Measurements from ENCODE around the gene SNX20. TPM values are rescaled to one million over a fixed set of nuclear protein-coding genes. Genes with fewer than 3 reads are reported as not detected.

Gene SNX20
- total and polyA plus RNA-seq, 2 donors (not counting 3 experiments of a cell fraction or from before 2014, with no cell fraction given), result not detected

DNA sequence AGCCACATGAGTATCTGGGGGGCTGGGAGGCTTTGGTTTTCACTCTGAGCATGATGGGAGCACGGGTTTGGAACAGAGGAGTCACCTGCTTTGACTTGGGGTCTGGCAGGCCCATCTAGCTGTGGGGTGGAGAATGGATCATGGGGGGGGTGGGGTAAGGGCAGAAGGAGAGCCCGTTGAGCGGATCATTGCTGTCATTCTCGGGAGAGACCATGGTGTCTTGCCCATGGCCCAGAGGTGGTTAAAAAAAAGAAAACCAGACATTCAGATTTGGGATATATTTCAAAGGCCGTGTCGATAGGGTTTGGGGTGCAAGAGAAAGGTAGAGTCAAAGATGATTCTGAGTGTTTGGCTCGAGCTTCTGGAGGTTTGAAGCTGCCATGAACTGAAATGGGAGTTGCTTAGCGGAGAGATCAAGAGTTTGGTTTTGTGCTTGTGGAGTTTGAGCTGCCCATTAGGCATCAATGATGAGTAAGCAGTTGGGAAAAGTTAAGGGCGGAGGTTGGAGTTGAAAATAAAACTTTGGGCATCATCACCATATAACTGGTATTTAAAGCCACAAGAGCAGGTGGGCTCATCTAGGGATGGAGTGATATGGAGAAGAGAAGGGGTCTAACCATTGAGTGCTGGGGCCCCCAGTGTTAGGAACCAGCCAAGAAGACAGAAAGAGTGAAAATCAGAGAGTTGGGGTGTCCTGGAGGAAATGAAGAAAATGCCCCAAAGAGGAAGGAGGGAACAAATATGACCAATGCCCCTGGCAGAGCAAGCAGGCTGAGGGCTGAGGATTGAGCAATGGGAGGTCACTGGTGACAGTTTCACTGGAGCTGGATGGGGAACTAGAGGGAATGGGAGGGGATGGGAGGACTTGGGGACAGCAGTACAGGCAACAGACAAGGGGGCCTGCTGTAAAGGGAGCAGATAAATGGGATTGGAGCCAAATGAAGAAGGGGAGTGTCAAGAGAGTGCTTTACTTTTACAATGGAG lies 14.2 kb upstream of the SNX20 start:
- no peaks in the 10 kb centered on the region for H3K79me2 ChIP-seq (ENCODE audit: control insufficient read depth, insufficient read depth, low read length)
- no peak overlapping the region for H3K4me3 ChIP-seq (replicated peaks in 1 of 3; ENCODE audit: insufficient read depth in 1 of 3, low read depth in 1 of 3, low read length in 3 of 3)
- H2AFZ ChIP-seq (ENCODE audit: low read depth, low read length), result no peak overlapping the region
- FAIRE-seq, result no peak
- no peak overlapping the region for H3K9ac ChIP-seq (replicated peaks; ENCODE audit: extremely low read depth, insufficient read depth, low read length)
- no peaks in the 10 kb centered on the region for H3K4me1 ChIP-seq (ENCODE audit: control insufficient read depth, extremely low read depth, insufficient read depth, low read length)
- dilution Hi-C loops (cut with MboI; ENCODE audit: extremely low pct_ligation_motif_present, low sequenced_read_pairs), result no loop called here
- H3K9me3 ChIP-seq (replicated peaks; ENCODE audit: control insufficient read depth, insufficient read depth, low read length), result no peaks in the 10 kb centered on the region
- H3K27me3 ChIP-seq (ENCODE audit: control insufficient read depth in 2 of 2, insufficient read depth in 2 of 2, low read length in 2 of 2), result no peaks in the 10 kb centered on the region
- H3K27ac ChIP-seq (ENCODE audit: insufficient read depth, low read depth, low read length), result no peak overlapping the region
- CTCF ChIA-PET, result interaction anchor here (0.9 to 2.7 kb wide), 3 partner anchors 24 to 111 kb away, joined by 3 to 10 read pairs (median 4); no protein-coding TSS in a partner anchor
- no peaks in the 10 kb centered on the region for H4K20me1 ChIP-seq (replicated peaks; ENCODE audit: control insufficient read depth, extremely low read depth, insufficient read depth, low read length)
- no TSS peak for BruUV-seq (replicated peaks)
- H3K36me3 ChIP-seq (ENCODE audit: control insufficient read depth in 2 of 2, extremely low read depth in 1 of 2, insufficient read depth in 2 of 2, low read length in 2 of 2), result no peaks in the 10 kb centered on the region
- TF ChIP-seq GATA2 (IDR thresholded peaks at IDR 0.05; ENCODE audit: insufficient read depth, insufficient read length, low read depth, low read length) (no peak), EZH2 (IDR thresholded peaks at IDR 0.05; ENCODE audit: borderline replicate concordance, low read depth, low read length, severe bottlenecking) (no peak), FOS (IDR thresholded peaks at IDR 0.05; ENCODE audit: borderline replicate concordance, insufficient read depth, low read length) (no peak), POLR2A (IDR thresholded peaks at IDR 0.05; ENCODE audit: low read depth, low read length) (no peak), JUN (IDR thresholded peaks at IDR 0.05; ENCODE audit: borderline replicate concordance, insufficient read depth, insufficient read length, low read depth) (no peak), MYC (IDR thresholded peaks at IDR 0.05; ENCODE audit: low read depth, low read length) (no peak), POLR2AphosphoS5 (IDR thresholded peaks at IDR 0.05; ENCODE audit: insufficient read depth, low read depth, low read length) (no peak)
- TF ChIP-seq, protein P1, sequence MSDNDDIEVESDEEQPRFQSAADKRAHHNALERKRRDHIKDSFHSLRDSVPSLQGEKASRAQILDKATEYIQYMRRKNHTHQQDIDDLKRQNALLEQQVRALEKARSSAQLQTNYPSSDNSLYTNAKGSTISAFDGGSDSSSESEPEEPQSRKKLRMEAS (IDR thresholded peaks at IDR 0.05; ENCODE audit: insufficient read depth, insufficient read length), result no peak
- no peak overlapping the region for H3K4me2 ChIP-seq (ENCODE audit: insufficient read depth, low read length)
- H3K9me1 ChIP-seq (replicated peaks; ENCODE audit: control insufficient read depth, extremely low read depth, insufficient read depth, low read length), result no peaks in the 10 kb centered on the region
- no peak for DNase-seq (ENCODE audit: low read depth, low spot score)
- intact Hi-C loops (cut with micrococcal nuclease), result no loop called here
- POLR2A ChIA-PET, result no interaction called here
